Measurements from ENCODE around the gene PDGFC. TPM values are rescaled to one million over a fixed set of nuclear protein-coding genes. Genes with fewer than 3 reads are reported as not detected.

PDGFC gene
- total and polyA plus RNA-seq, 2 of the 8 experiments (the other 6 are each of a cell fraction or from before 2014, with no cell fraction given), result 0.65 to 2.7 TPM

GRCh38 chr4:156803056-156803455 lies 168.5 kb downstream of the PDGFC start (continued):
- TF ChIP-seq, protein P1, sequence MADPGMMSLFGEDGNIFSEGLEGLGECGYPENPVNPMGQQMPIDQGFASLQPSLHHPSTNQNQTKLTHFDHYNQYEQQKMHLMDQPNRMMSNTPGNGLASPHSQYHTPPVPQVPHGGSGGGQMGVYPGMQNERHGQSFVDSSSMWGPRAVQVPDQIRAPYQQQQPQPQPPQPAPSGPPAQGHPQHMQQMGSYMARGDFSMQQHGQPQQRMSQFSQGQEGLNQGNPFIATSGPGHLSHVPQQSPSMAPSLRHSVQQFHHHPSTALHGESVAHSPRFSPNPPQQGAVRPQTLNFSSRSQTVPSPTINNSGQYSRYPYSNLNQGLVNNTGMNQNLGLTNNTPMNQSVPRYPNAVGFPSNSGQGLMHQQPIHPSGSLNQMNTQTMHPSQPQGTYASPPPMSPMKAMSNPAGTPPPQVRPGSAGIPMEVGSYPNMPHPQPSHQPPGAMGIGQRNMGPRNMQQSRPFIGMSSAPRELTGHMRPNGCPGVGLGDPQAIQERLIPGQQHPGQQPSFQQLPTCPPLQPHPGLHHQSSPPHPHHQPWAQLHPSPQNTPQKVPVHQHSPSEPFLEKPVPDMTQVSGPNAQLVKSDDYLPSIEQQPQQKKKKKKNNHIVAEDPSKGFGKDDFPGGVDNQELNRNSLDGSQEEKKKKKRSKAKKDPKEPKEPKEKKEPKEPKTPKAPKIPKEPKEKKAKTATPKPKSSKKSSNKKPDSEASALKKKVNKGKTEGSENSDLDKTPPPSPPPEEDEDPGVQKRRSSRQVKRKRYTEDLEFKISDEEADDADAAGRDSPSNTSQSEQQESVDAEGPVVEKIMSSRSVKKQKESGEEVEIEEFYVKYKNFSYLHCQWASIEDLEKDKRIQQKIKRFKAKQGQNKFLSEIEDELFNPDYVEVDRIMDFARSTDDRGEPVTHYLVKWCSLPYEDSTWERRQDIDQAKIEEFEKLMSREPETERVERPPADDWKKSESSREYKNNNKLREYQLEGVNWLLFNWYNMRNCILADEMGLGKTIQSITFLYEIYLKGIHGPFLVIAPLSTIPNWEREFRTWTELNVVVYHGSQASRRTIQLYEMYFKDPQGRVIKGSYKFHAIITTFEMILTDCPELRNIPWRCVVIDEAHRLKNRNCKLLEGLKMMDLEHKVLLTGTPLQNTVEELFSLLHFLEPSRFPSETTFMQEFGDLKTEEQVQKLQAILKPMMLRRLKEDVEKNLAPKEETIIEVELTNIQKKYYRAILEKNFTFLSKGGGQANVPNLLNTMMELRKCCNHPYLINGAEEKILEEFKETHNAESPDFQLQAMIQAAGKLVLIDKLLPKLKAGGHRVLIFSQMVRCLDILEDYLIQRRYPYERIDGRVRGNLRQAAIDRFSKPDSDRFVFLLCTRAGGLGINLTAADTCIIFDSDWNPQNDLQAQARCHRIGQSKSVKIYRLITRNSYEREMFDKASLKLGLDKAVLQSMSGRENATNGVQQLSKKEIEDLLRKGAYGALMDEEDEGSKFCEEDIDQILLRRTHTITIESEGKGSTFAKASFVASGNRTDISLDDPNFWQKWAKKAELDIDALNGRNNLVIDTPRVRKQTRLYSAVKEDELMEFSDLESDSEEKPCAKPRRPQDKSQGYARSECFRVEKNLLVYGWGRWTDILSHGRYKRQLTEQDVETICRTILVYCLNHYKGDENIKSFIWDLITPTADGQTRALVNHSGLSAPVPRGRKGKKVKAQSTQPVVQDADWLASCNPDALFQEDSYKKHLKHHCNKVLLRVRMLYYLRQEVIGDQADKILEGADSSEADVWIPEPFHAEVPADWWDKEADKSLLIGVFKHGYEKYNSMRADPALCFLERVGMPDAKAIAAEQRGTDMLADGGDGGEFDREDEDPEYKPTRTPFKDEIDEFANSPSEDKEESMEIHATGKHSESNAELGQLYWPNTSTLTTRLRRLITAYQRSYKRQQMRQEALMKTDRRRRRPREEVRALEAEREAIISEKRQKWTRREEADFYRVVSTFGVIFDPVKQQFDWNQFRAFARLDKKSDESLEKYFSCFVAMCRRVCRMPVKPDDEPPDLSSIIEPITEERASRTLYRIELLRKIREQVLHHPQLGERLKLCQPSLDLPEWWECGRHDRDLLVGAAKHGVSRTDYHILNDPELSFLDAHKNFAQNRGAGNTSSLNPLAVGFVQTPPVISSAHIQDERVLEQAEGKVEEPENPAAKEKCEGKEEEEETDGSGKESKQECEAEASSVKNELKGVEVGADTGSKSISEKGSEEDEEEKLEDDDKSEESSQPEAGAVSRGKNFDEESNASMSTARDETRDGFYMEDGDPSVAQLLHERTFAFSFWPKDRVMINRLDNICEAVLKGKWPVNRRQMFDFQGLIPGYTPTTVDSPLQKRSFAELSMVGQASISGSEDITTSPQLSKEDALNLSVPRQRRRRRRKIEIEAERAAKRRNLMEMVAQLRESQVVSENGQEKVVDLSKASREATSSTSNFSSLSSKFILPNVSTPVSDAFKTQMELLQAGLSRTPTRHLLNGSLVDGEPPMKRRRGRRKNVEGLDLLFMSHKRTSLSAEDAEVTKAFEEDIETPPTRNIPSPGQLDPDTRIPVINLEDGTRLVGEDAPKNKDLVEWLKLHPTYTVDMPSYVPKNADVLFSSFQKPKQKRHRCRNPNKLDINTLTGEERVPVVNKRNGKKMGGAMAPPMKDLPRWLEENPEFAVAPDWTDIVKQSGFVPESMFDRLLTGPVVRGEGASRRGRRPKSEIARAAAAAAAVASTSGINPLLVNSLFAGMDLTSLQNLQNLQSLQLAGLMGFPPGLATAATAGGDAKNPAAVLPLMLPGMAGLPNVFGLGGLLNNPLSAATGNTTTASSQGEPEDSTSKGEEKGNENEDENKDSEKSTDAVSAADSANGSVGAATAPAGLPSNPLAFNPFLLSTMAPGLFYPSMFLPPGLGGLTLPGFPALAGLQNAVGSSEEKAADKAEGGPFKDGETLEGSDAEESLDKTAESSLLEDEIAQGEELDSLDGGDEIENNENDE (IDR thresholded peaks at IDR 0.05; ENCODE audit: insufficient replicate concordance, low read length), result no peak
- TF ChIP-seq HDAC6 (IDR thresholded peaks at IDR 0.05; ENCODE audit: low read depth, low read length), result no peak
- TF ChIP-seq, protein P2, sequence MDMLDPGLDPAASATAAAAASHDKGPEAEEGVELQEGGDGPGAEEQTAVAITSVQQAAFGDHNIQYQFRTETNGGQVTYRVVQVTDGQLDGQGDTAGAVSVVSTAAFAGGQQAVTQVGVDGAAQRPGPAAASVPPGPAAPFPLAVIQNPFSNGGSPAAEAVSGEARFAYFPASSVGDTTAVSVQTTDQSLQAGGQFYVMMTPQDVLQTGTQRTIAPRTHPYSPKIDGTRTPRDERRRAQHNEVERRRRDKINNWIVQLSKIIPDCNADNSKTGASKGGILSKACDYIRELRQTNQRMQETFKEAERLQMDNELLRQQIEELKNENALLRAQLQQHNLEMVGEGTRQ (IDR thresholded peaks at IDR 0.05; ENCODE audit: low read length), result no peak
- TF ChIP-seq BRCA1 (IDR thresholded peaks at IDR 0.05; ENCODE audit: low read depth, low read length), result no peak
- TF ChIP-seq SRF (IDR thresholded peaks at IDR 0.05; ENCODE audit: low read depth, low read length), result no peak
- TF ChIP-seq CBX8 (IDR thresholded peaks at IDR 0.05; ENCODE audit: borderline replicate concordance, low read depth, low read length), result no peak
- no peak for TF ChIP-seq BCL11A (IDR thresholded peaks at IDR 0.05; ENCODE audit: low read depth in 2 of 2, low read length in 2 of 2)
- no peak for TF ChIP-seq CHD2 (IDR thresholded peaks at IDR 0.05; ENCODE audit: low read length)
- TF ChIP-seq JUN (IDR thresholded peaks at IDR 0.05; ENCODE audit: low read depth, low read length), result no peak
- no peak for TF ChIP-seq CHD1 (IDR thresholded peaks at IDR 0.05; ENCODE audit: low read depth, low read length)
- no peak for TF ChIP-seq ZNF274 (IDR thresholded peaks at IDR 0.05; ENCODE audit: borderline replicate concordance, extremely low read depth, low read length)
